IPS-18c (cell line): ENCODE results near the gene RCC1.
"Not testable (repeated sequence)": the region's sequence is repeated elsewhere in the genome, so short reads cannot be mapped to it uniquely, and the experiment has no call there.

ENCODE experiments used
- H3K4me3 ChIP-seq: 2 replicates; pipeline ENCODE4 v1.7.0; 2013; ENCODE audit warnings: low read depth, mild to moderate bottlenecking, low read length, moderate library complexity; ENCODE audit not compliant: insufficient read depth
- H3K9me3 ChIP-seq: one replicate; pipeline ENCODE4 v1.6.1; 2013; ENCODE audit warnings: mild to moderate bottlenecking, low read length, moderate library complexity; ENCODE audit not compliant: control insufficient read depth, insufficient read depth

Gene RCC1

DNA sequence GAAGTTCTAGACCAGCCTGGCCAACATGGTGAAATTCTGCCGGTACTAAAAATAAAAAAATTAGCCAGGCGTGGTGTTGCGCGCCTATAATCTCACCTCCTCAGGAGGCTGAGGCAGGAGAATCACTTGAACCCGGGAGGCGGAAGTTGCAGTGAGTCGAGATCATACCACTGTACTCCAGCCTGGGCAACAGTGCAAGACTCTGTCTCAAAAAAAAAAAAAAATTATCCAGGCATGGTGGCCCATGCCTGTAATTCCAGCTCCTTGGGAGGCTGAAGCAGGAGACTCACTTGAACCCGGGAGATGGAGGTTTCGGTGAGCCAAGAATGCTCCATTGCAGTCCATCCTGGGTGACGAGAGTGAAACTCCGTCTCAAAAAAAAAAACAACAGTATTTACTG lies 67.7 kb downstream of the RCC1 start:
- H3K4me3 ChIP-seq: no peak overlapping the region
- H3K9me3 ChIP-seq: no peaks in the 10 kb centered on the region

DNA sequence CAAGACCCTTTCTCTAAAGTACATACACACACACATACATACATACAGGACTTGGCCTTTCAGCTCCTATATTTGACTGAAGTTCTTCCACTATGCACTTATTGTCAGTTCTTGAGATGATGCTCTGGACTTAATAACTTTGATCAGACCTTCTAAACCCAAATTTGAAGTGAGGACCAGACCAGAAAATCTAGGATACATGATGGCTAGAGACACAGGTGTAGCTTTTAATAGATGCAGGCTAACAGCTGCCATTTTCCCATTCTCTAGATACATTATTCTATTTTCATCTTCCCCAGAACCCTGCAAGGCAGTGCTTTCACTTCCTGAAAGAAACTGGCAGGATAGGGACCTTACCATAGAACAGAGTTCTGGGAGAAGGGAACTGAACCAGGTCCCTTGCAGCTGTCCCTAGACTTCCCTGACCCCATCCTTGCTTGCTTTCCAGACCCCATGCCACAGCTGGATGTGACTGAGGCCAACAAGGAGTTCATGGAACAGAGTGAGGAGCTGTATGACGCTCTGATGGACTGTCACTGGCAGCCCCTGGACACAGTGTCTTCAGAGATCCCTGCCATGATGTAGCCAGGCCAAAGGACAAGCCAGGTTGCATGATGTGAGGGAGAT lies 71.3 kb downstream of the RCC1 start:
- no peaks in the 10 kb centered on the region for H3K9me3 ChIP-seq
- H3K4me3 ChIP-seq: no peak overlapping the region

DNA sequence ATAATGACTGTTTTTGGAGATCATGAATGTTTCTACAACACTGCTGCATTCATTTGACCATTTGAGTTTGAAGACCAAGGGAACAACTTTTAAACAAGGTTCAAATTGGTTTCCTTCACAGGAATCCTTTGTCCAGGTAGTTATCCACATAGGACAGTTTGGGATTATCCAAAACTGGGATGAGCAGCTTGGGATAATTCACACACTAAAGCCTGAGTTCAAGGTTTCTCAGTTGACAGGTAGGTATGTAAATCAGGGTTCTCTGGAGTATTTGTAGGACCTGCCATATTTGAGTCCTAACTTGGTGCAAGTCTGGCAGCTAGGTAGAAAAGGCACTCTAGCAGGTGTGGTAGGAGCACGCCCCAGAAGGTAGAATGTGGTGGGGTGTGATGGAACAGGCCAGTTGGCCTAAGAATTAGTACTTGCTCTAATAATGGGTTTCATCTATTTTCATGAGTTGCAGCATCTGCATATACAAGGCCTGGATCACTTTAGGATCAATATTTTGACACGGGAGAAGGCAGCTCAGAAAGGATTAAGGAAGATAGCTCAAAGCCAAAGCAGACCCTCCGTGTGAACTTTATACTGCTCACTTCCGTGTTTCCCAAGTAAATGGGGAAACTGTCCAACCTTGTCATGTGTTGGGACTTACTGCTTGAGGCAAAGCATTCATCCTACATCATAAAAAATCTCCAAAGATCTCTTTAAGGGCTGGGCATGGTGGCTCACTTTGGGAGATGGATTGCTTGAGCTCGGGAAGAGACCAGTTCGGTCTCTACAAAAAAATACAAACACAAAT lies 72.1 kb downstream of the RCC1 start:
- no peaks in the 10 kb centered on the region for H3K9me3 ChIP-seq
- H3K4me3 ChIP-seq: no peak overlapping the region

- H3K9me3 ChIP-seq: no peaks in the 10 kb centered on the region
- H3K4me3 ChIP-seq: no peak overlapping the region
These were observed 72.9 kb downstream of the RCC1 start for GRCh38 chr1:28578696-28579218.

DNA sequence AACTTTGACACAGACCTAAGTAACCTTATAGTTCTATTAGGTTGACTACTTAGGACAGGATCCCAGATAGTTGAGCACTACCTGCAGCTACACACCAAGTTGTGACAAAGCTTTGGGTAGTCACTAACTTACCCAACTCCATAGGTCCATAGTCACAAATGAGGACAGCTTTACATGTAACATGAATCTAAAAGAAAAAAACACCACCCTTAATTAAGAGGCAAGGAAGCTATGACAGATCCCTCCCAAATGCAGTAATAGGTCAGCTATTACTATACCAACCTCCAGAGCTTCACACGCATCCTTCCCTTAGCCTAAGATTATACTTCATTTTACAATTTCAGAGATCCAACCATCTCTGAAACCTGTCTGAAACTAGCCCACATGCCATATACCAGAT lies 73.6 kb downstream of the RCC1 start:
- peak overlapping the region; percentile 34; the same call in 1 of the 2 replicates for H3K4me3 ChIP-seq
- no peaks in the 10 kb centered on the region for H3K9me3 ChIP-seq

- no peaks in the 10 kb centered on the region for H3K9me3 ChIP-seq
- peak overlapping the region; percentile 86 for H3K4me3 ChIP-seq
These were observed 75.1 kb downstream of the RCC1 start for GRCh38 chr1:28580722-28581530.

DNA sequence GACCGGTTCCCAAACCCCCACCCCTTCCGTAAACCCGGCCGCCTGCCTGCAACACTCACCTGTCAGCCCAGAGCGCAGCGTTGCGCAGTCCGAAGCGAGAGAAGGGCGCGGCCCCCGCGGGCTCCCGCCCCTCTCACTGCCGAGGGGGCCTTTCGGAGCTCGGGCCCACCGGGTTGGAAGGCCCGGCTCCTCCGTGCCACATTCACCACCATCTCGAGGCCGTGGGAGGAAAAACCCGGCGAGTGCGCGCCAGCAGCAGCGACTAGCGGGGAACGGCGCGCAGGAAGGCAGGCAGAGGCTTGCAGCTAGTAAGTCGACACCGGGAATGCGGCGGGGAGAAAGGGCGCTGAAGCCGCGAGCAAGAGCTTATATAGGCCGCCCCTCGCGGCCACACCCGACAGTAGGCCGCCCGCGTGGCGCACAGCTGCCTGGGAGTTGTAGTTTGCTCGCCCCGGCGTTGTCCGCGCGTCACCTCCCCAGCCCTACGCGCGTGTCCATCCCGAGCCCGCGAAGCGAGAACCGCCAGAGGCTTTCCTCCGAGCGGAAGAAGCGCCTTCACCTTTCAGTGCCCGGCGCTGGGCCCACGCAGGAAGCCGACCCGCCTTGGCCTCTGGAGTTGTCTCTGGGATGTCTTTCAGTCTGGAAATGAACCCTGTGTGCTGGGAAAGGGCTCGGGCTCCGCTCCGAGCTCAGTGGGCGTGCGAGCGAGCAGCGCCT lies 75.8 kb downstream of the RCC1 start:
- Histone ChIP-seq H3K4me3 (peak overlapping the region; percentile 86), H3K9me3 (no peaks in the 10 kb centered on the region)

DNA sequence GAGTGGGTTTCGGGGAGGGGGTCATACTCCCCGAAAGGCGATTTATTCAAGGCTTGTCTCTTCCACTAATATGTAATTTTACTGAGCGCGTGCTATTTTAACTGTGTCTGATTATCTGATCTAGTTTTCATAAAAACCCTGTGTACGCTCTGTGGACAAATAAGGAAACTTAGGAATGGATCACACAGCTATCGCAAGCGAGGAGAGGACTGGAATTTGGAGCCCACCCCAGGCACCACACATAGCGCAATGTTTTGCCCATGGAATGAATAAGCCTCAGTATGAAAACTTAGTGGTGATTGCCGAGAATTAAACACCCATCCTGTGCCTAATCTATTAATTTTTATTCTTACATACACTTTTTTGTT lies 76.4 kb downstream of the RCC1 start:
- H3K4me3 ChIP-seq: peak overlapping the region; percentile 86
- no peaks in the 10 kb centered on the region for H3K9me3 ChIP-seq

DNA sequence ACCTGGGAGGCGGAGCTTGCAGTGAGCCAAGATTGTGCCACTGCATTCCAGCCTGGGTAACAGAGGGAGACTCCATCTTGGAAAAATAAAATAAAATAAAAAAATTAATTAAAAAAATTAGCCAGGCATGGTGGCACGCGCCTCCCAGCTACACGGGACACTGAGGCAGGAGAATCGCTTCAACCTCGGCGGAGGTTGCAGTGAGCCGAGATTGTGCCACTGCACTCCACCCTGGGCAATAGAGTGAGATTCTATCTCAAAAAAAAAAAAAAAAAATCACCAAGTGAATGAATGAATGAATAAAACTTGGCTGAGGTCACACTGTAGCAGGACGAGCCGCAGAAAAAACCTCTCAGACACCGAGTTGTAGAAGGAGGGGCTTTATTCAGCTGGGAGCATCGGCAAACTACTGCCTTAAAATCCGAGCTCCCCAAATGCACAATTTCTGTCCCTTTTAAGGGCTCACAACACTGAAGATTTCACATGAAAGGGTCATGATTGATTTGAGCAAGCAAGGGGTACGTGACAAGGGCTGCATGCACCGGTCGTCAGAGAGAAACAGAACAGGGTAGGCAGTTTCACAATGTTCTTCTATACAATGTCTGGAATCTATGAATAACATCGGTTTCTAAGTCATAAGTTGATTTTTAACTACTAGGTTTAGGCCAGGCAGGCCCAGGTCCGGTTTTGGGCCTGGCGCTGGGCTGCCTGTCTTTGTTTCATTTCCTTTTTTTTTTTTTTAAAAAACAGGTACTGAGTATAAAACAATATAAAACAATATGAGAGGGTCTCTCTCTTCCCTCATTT lies 80.9 kb downstream of the RCC1 start:
- not testable (repeated sequence) for H3K9me3 ChIP-seq, H3K4me3 ChIP-seq
